Lower leg skin (tissue), 3 donors: ENCODE measurements around the gene CCDC172.

Experiments
- CTCF ChIP-seq, 3 donors: fragments of 450-650 bp; IDR thresholded peaks; one replicate each; pipeline ENCODE4 v1.5.1; 2016; ENCODE audit warnings: antibody characterized with exemption in 3 of 3, mild to moderate bottlenecking in 3 of 3, moderate library complexity in 2 of 3
- POLR2A ChIP-seq, 2 donors: fragments of 450-650 bp; IDR thresholded peaks; one replicate each; pipeline ENCODE4 v1.6.1; 2016 to 2017; ENCODE audit warnings: antibody characterized with exemption in 2 of 2, mild to moderate bottlenecking in 1 of 2, moderate library complexity in 1 of 2

GRCh38 chr10:116276981-116277380, 47.3 kb upstream of the CCDC172 start:
- TF ChIP-seq POLR2A (IDR thresholded peaks at IDR 0.05): no peak
- no peak for TF ChIP-seq CTCF (IDR thresholded peaks at IDR 0.05)
